Fibroblast of lung (primary cell): ENCODE data around the gene SALL2. TPM values are rescaled to one million over a fixed set of nuclear protein-coding genes. Genes with fewer than 3 reads are reported as not detected.

ENCODE experiments used
- DNase-seq, 2 donors: peaks; one replicate each; pipeline versions ENCODE4 v3.0.0 to v3.0.0-alpha.2; 2010; ENCODE audit warnings: low read depth in 2 of 2
- H2AFZ ChIP-seq: 2 replicates; pipeline ENCODE4 v1.5.1; 2012; ENCODE audit warnings: low read length, control low read depth, inconsistent platforms
- H3K27ac ChIP-seq: 2 replicates; pipeline ENCODE4 v1.5.1; 2011; ENCODE audit warnings: low read length, control low read depth; ENCODE audit not compliant: insufficient read depth
- H3K27me3 ChIP-seq: 2 replicates; pipeline ENCODE4 v1.5.1; 2011; ENCODE audit warnings: mild to moderate bottlenecking, low read length; ENCODE audit not compliant: control insufficient read depth, insufficient read depth
- H3K36me3 ChIP-seq: 2 replicates; pipeline ENCODE4 v1.5.1; 2011; ENCODE audit warnings: low read length; ENCODE audit not compliant: control insufficient read depth, insufficient read depth
- H3K4me1 ChIP-seq: 2 replicates; pipeline ENCODE4 v1.5.1; 2011; ENCODE audit warnings: low read length; ENCODE audit not compliant: control insufficient read depth, insufficient read depth; ENCODE audit errors: extremely low read depth
- H3K4me2 ChIP-seq: 2 replicates; pipeline ENCODE4 v1.5.1; 2011; ENCODE audit warnings: low read length, control low read depth; ENCODE audit not compliant: insufficient read depth; ENCODE audit errors: extremely low read depth
- H3K4me3 ChIP-seq, 4 experiments: fragments of 200-600 bp in 1 of 4; sonication (generic) in 1 of 4; replicated peaks in 1 of 4; 2 replicates each; pipeline ENCODE4 v1.5.1; 2011 to 2016; ENCODE audit warnings: low read length in 4 of 4, low read depth in 3 of 4, mild to moderate bottlenecking in 3 of 4, control low read depth in 2 of 4, inconsistent platforms in 1 of 4, mixed read lengths in 1 of 4; ENCODE audit not compliant: insufficient read depth in 1 of 4; ENCODE audit errors: control extremely low read depth in 1 of 4
- H3K79me2 ChIP-seq: 2 replicates; pipeline ENCODE4 v1.5.1; 2012; ENCODE audit warnings: mild to moderate bottlenecking, low read length, inconsistent platforms; ENCODE audit not compliant: control insufficient read depth, insufficient read depth
- H3K9ac ChIP-seq: 2 replicates; pipeline ENCODE4 v1.5.1; 2011; ENCODE audit warnings: mild to moderate bottlenecking, low read length, control low read depth; ENCODE audit not compliant: insufficient read depth
- H3K9me3 ChIP-seq: 2 replicates; pipeline ENCODE4 v1.5.1; 2012; ENCODE audit warnings: low read depth, low read length; ENCODE audit not compliant: control insufficient read depth, insufficient read depth
- H4K20me1 ChIP-seq: 2 replicates; pipeline ENCODE4 v1.5.1; 2011; ENCODE audit warnings: low read length; ENCODE audit not compliant: control insufficient read depth, insufficient read depth; ENCODE audit errors: extremely low read depth
- EZH2 ChIP-seq: IDR thresholded peaks from 2 replicates; pipeline ENCODE4 v1.5.1; 2012; ENCODE audit warnings: low read length, control low read depth, mild to moderate bottlenecking; ENCODE audit errors: missing control alignments
- polyA plus RNA-seq, 2 donors: library from polyadenylated mRNA; depleted of rRNA in 1 of 2; stranded (reverse) in 1 of 2; unstranded in 1 of 2; fragments of >200 nt; gene quantifications; 2 replicates each; pipeline ENCODE4 v1.2.1, GENCODE V29; 2011 to 2012; ENCODE audit warnings: missing spikeins in 1 of 2
- total RNA-seq: library from RNA; depleted of rRNA; stranded (reverse); fragments of >200 nt; gene quantifications from 2 replicates; pipeline ENCODE4 v1.2.1, GENCODE V29; 2014
- TF ChIP-seq, protein P1 (sequence below), 2 donors: IDR thresholded peaks in 1 of 2; conservative IDR thresholded peaks in 1 of 2; 1 replicate in 1 of 2; 2 replicates in 1 of 2; pipeline ENCODE4 v1.5.1; 2011 to 2012; ENCODE audit warnings: low read length in 2 of 2, control low read depth in 1 of 2, inconsistent platforms in 1 of 2, low read depth in 1 of 2, mild to moderate bottlenecking in 1 of 2

The SALL2 gene
- total and polyA plus RNA-seq, 2 donors (not counting 1 experiment from before 2014, with no cell fraction given) = 3.5 to 3.9 TPM

DNA sequence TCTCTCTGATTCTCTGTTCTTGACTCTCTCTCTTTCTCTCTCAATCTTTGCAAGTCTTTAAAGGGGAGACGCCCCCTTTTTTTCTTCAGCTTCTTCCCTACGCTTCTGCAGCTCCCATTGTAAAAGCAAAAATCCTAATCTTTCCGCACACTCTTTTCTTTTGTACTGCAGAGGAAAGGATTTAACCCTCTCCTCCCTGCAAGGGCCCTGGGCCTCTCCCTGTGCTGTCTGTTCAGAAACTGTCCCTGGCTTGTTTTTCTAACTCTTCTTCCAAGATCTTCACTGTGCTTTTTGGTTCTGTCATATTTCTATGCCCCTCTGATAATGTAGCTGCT is 10.9 kb upstream of the SALL2 start:
- H3K4me2 ChIP-seq = peak overlapping the region; percentile 25
- no peak for DNase-seq
- H4K20me1 ChIP-seq = no peaks in the 10 kb centered on the region
- H3K9ac ChIP-seq = no peak overlapping the region
- H3K4me1 ChIP-seq = no peaks in the 10 kb centered on the region
- no peak for TF ChIP-seq EZH2
- TF ChIP-seq, protein P1, sequence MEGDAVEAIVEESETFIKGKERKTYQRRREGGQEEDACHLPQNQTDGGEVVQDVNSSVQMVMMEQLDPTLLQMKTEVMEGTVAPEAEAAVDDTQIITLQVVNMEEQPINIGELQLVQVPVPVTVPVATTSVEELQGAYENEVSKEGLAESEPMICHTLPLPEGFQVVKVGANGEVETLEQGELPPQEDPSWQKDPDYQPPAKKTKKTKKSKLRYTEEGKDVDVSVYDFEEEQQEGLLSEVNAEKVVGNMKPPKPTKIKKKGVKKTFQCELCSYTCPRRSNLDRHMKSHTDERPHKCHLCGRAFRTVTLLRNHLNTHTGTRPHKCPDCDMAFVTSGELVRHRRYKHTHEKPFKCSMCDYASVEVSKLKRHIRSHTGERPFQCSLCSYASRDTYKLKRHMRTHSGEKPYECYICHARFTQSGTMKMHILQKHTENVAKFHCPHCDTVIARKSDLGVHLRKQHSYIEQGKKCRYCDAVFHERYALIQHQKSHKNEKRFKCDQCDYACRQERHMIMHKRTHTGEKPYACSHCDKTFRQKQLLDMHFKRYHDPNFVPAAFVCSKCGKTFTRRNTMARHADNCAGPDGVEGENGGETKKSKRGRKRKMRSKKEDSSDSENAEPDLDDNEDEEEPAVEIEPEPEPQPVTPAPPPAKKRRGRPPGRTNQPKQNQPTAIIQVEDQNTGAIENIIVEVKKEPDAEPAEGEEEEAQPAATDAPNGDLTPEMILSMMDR (conservative IDR thresholded peaks at IDR 0.05 in 1 of 2, IDR thresholded peaks at IDR 0.05 in 1 of 2; ENCODE audit: low read depth in 1 of 2, low read length in 2 of 2) = no peak
- no peaks in the 10 kb centered on the region for H3K36me3 ChIP-seq
- no peak overlapping the region for H3K27ac ChIP-seq
- peak overlapping the region in 2 of 4 experiments; percentile 41 to 44 for H3K4me3 ChIP-seq
- no peaks in the 10 kb centered on the region for H3K79me2 ChIP-seq
- H3K9me3 ChIP-seq = no peaks in the 10 kb centered on the region
- H2AFZ ChIP-seq = no peak overlapping the region
- peaks cover 37% of the 10 kb centered on the region for H3K27me3 ChIP-seq

DNA sequence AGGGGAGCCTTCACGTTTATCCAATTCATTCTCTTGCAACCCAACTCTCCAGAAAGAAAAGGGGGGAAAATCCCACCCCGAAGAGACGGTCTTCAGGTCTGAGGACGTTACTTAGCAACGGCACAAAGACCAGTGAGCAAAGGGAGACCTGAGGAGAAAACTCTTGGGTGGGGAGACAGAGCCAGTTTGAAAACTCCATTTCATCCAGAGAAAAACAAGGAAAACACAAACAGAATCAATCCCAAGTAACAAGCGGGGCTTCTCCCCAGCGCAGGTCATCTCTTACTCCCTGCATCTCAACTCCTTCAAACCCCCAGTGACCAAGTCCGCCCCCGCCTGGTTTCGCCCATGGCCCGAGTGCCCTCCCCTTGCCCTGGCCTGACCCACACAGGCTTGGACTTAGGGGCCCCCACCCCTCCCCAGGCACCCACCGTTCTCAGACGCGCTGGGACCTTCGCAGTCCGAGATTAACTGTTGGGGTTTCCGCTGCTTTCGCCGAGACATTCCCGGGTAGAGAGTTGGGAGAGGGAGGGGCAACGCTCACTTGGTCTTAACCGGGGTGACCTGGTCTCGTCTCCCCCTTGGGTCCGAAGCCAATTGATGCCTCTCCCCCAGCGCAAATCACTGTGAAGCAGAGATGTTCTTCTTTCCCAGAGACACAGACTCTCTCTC is 10.4 kb upstream of the SALL2 start:
- H4K20me1 ChIP-seq = no peaks in the 10 kb centered on the region
- H3K27me3 ChIP-seq = peaks cover 37% of the 10 kb centered on the region
- H2AFZ ChIP-seq = no peak overlapping the region
- H3K9ac ChIP-seq = no peak overlapping the region
- H3K9me3 ChIP-seq = no peaks in the 10 kb centered on the region
- DNase-seq = no peak
- H3K4me3 ChIP-seq = peak overlapping the region in 2 of 4 experiments; percentile 41 to 44
- TF ChIP-seq, protein P1 (conservative IDR thresholded peaks at IDR 0.05 in 1 of 2, IDR thresholded peaks at IDR 0.05 in 1 of 2; ENCODE audit: low read depth in 1 of 2, low read length in 2 of 2) = no peak
- TF ChIP-seq EZH2 = peak; percentile 77
- no peaks in the 10 kb centered on the region for H3K4me1 ChIP-seq
- H3K4me2 ChIP-seq = peak overlapping the region; percentile 25
- H3K79me2 ChIP-seq = no peaks in the 10 kb centered on the region
- H3K27ac ChIP-seq = no peak overlapping the region
- no peaks in the 10 kb centered on the region for H3K36me3 ChIP-seq

- no peaks in the 10 kb centered on the region for H3K4me1 ChIP-seq
Observed at GRCh38 chr14:21535545-21536417, 9.6 kb upstream of the SALL2 start.

More at GRCh38 chr14:21535545-21536417, 9.6 kb upstream of the SALL2 start:
- no peak for DNase-seq
- Histone ChIP-seq H3K4me3 (no peak overlapping the region), H3K36me3 (no peaks in the 10 kb centered on the region), H3K9me3 (no peaks in the 10 kb centered on the region), H3K9ac (no peak overlapping the region), H3K79me2 (no peaks in the 10 kb centered on the region), H3K4me2 (no peak overlapping the region), H3K27ac (no peak overlapping the region), H4K20me1 (no peaks in the 10 kb centered on the region), H3K27me3 (peaks cover 37% of the 10 kb centered on the region), H2AFZ (no peak overlapping the region)
- peak; percentile 66 for TF ChIP-seq EZH2
- TF ChIP-seq, protein P1 (conservative IDR thresholded peaks at IDR 0.05 in 1 of 2, IDR thresholded peaks at IDR 0.05 in 1 of 2; ENCODE audit: low read depth in 1 of 2, low read length in 2 of 2) = no peak
